ENCODE measurements around the gene BPIFA2.
"Not testable (repeated sequence)": the region's sequence is repeated elsewhere in the genome, so short reads cannot be mapped to it uniquely, and the experiment has no call there.

Gene BPIFA2, protein sequence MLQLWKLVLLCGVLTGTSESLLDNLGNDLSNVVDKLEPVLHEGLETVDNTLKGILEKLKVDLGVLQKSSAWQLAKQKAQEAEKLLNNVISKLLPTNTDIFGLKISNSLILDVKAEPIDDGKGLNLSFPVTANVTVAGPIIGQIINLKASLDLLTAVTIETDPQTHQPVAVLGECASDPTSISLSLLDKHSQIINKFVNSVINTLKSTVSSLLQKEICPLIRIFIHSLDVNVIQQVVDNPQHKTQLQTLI

DNA sequence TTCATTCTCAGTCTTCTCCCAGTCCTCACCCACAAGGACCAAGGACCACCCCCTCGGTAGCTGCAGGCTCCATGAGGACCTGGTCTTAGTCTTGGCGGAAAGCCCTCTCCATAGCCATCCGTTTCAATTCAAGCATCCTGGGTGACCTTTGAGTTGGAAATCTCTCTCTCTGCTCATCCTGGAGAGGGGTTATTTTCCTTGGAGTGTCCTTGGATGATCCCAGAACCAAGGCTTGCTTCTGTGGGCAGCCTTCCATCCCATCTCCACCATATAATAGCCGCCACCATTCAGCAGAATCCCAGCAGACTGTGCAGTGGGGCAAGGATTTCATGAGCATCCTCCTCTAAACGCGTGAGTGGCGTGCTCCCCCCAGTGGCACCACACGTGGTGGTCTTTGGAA is at the start of gene BPIFA2:
Gene BPIFA2 (plus strand): TSS at position 301 of the 400 bp plus-strand sequence. CDS start 987 bp downstream, outside the sequence.
- DNase-seq (ENCODE audit: low read depth in 3 of 3), result no peak

GRCh38 chr20:33119725-33120720 is 47.9 kb upstream of the BPIFA2 start:
- no peak for DNase-seq (ENCODE audit: low read depth in 3 of 3)

DNA sequence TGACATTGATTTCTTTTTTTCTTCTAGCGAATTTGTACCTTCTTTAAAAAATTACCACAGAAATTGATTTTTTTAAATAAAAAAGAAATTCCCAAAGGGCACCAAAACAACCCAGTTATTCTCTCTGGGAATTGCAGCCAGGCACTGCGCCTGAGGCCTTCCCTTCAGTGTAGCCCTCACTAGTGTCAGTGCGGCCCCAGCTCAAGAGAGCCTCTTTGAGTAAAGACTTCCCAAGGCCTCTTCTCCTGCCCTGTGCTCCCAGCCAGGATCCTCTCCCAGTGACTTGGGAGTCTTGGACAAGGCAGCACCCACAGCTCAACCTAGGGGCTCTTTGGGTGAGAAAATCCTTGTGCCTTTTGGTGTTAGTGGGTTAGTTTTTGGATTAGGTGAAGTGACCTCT is 47.0 kb upstream of the BPIFA2 start:
- DNase-seq (ENCODE audit: low read depth in 3 of 3), result no peak

DNA sequence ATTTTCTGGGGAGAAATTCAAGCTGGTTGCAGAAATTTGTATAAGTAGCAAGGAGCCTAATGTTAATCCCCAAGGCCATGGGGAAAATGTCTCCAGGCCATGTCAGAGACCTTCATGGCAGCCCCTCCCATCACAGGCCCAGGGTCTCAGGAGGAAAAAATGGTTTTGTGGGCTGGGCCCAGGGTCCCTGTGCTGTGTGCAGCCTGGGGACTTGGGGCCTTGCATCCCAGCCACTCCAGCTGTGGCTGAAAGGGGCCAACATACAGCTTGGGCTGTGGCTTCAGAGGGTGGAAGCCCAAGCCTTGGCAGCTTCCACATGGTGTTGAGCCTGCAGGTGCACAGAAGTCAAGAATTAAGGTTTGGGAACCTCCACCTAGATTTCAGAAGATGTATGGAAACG is 45.7 kb upstream of the BPIFA2 start:
- DNase-seq (ENCODE audit: low read depth in 3 of 3), result not testable (repeated sequence)

DNA sequence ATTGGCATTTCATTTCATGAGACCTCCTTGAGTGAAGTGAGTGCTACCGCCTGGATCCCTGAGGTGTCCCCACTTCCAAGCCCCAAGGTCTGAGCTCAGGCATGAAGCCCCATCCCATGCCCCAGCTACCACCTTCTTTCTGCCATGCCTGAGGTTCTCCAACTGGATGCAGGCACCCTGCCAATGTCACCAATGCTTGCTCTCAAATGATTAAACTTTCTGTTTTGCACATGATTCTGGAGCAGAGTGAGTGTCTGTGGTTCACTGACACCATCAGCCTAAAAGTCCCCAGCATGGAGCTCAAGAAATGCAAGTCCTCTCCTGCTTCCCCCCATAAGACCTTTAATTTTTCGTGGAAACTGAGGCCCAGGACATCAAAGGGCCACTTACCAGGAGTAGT is 43.7 kb upstream of the BPIFA2 start:
- DNase-seq (ENCODE audit: low read depth in 3 of 3), result no peak

DNA sequence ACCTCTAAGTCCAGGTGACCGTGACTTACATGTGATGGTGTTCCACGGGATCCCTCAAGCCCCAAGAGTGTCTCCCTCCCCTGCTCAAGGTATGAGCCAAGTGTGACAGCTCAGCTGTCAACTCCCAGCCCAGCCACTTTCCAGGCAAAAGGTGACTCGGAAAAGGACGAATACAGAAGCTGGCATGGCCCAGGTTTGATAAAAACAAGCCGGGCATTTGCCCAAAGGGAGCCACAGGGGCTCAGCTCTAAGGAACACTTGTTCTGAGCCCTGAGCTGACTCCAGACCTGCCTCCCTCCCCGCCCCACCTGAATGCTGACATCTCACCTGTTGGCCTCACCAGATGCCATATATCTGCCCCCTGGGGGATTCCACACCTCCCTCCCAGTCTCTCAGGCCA is 43.0 kb upstream of the BPIFA2 start:
- no peak for DNase-seq (ENCODE audit: low read depth in 3 of 3)

- no peak for DNase-seq (ENCODE audit: low read depth in 3 of 3)
Measured at GRCh38 chr20:33125983-33126382, 42.0 kb upstream of the BPIFA2 start.

- no peak for DNase-seq (ENCODE audit: low read depth in 3 of 3)
Measured at GRCh38 chr20:33127422-33128097, 40.4 kb upstream of the BPIFA2 start.

GRCh38 chr20:33130568-33131061 is 37.3 kb upstream of the BPIFA2 start:
- DNase-seq (ENCODE audit: low read depth in 3 of 3), result no peak

DNA sequence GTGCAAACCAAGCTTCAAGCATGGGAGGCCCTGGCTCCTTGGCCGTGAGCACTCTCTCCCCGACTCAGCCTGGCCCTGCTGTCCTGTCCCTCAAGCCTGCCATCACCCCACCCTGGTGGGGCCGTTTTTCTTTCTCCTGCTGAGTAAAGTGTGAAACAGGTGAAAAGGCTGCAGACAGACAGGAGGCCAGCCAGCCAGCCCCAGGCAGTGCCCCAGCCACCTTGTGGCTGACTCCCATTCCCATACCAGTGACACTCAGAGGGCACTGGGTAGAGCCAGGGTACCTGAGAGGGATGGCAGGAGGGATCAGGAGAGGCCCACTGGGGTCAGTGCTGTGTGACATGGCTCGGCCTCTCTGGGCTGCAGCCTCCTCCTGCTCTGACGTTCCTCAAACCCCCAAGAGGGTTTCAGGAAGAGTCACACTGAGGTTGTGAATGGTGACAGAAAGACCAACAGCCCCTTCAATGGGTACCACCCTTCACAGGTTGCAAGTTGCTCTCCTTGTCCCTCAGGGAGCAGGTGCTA is 35.9 kb upstream of the BPIFA2 start:
- no peak for DNase-seq (ENCODE audit: low read depth in 3 of 3)

DNA sequence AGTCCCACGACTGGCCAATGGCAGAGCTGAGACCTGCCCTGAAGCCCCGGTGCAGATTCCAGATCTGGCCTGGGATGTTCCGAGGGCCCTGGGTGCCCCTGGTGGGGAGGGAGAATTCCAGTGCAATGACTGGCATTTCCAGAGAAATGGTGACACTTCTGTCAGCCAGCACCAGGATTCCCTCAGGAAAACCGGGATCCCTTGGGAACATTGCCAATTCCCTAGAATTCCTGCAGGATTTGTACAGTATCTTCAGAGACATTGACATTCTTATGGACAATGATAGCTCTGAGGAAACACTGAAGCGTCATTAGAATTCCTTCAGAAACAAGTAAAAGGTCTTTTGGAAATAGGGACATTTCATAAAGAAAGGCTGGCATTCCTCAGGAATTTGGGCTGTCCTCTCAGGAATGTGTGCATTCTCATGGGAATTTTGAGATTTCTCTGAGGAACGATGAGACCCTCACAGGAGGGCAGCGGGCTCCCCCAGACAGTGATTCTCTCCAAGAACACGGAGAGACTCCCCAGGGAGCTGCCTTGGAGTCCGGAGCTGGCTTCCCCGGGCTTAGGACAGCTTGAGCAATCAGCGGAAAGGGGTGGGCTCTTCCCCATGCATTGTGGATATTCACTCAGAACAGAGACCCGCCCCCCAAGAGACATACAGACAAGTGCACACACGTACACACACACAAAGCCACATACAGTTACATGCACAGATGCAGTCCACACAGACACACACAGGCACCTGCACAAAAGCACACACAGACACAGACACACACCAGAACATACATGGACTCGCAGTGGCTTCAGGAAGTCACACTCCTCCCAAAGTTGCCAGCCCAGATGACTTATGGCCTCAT is 35.2 kb upstream of the BPIFA2 start:
- DNase-seq (ENCODE audit: low read depth in 3 of 3), result no peak

GRCh38 chr20:33133373-33133941 is 34.5 kb upstream of the BPIFA2 start:
- no peak for DNase-seq (ENCODE audit: low read depth in 3 of 3)

DNA sequence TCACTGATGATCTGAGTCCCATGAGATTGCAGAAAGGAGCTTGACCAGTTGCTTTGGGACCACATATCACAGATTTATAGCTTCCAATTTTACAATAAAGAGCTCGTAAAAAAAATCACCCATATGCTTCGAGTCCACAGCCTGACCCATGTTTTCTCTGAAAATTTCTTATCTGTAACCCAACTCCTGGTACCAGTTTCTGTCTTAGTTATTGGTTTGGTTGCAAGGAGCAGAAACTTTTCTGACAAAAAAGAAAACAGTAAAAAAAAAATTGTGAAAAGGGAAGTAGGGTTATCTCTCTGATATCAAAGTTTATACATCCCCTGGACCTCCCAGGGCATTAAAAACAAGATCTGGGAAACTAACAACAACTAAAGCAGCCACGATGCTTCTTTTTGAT is 30.8 kb upstream of the BPIFA2 start:
- no peak for DNase-seq (ENCODE audit: low read depth in 3 of 3)

GRCh38 chr20:33139467-33139866 is 28.5 kb upstream of the BPIFA2 start:
- DNase-seq (ENCODE audit: low read depth in 3 of 3), result no peak

- no peak for DNase-seq (ENCODE audit: low read depth in 3 of 3)
Measured at GRCh38 chr20:33145521-33145920, 22.4 kb upstream of the BPIFA2 start.

DNA sequence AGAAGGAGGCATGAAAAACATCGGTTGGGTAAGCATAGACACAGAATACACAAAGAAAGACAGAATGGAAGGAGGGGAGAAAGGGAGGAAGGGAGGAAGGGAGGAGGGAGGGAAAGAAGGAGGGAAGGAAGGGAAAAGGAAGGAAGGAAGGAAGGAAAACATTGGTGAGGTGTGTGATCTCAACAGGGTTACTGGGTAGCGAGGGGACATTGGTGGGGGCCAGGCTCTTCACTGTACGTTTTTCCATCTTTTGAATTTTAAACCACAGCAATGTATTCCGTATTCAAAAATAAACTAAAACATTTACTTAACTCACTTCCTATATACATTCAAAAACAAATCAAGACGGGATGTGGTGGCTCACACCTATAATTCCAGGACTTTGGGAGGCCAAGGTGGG is 20.7 kb upstream of the BPIFA2 start:
- no peak for DNase-seq (ENCODE audit: low read depth in 3 of 3)

DNA sequence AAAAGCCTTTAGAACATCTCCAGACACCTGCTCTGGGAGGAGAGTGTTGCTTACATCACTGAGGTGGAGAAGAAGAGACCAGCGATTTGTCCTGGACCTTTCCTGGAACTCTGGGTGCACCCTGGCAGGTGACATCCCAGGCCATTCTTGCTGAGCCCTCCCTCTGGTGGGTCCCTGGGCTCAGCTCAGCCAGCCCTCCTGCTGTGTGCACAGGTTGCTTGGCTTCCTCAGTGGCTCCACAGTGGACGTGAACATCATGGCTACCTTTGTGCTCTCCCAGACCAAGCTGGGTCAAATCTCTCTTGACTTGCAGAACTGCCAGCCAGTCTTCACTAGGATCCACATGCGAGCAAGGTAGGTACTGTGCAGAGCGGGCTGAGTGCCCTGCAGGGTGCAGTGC is 19.9 kb upstream of the BPIFA2 start:
- DNase-seq (ENCODE audit: low read depth in 3 of 3), result no peak

- DNase-seq (ENCODE audit: low read depth in 3 of 3), result no peak
Measured at GRCh38 chr20:33154252-33154651, 13.7 kb upstream of the BPIFA2 start.

GRCh38 chr20:33158637-33159385 is 9.1 kb upstream of the BPIFA2 start:
- DNase-seq (ENCODE audit: low read depth in 3 of 3), result no peak

DNA sequence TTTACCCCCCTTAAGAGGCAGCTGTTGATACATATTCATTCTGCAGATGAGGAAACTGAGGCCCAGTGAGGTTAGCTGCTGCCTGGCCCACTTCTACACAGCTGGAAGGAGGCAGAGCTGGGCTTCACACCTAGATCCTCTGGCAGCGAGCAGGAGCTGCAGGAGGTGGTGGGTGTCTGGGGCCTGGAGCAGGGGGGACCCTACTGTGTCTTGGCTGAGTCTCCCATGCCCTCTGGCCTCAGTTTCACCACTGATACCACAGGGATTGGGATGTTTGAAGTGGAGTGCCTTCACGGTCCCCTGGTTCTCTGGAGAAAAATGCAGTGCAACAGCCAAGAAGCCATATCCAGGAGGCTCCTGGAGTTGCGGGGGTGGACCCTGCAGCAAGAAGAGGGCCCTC is 8.2 kb upstream of the BPIFA2 start:
- no peak for DNase-seq (ENCODE audit: low read depth in 3 of 3)
